Measurements from ENCODE around the gene FAM193B. TPM values are rescaled to one million over a fixed set of nuclear protein-coding genes. Genes with fewer than 3 reads are reported as not detected.

Gene FAM193B
- total RNA-seq, 1 experiment from 2014 or later = 72.9 TPM

DNA sequence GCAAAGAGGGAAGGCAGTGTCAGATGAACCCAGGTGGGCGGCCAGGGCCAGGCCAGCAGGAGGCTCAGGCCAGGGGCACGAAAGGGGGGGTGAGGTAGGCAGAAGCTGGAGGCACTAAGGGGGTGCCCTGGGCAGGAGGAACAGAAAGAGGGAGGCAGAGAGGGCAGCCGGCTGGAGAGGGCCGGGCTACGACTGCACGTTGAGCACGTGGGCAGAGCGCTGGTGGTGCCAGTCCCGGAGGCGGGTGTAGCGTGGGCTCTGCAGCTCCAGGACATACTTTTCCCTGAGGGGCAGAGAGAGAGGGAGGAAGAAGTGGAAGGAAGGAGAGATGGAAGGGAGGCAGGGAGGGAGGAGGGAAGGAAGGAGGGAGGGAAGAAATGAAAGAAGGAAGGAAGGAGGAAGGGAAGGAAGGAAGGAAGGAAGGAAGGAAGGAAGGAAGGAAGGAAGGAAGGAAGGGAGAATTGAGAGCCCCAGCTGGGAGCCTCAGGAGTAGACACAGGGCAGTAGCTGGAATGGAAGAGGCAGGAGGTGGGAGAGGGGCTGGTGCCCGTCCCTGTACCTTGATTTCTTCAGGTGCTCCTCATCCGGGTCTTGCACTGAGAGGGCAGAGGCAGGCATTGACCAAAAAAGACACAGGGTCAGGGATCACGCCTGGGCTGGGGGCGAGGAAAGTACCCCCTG is 63.9 kb downstream of the FAM193B start:
- Histone ChIP-seq H3K36me3 (ENCODE audit: control insufficient read depth, insufficient read depth, low read length) (peaks cover 2% of the 10 kb centered on the region), H3K4me1 (peaks cover 13% of the 10 kb centered on the region), H3K9me3 (no peaks in the 10 kb centered on the region), H3K27me3 (replicated peaks; ENCODE audit: control insufficient read depth, insufficient read depth, low read length) (no peaks in the 10 kb centered on the region), H3K4me3 (ENCODE audit: low read depth, low read length) (no peak overlapping the region)
- Mint-ChIP-seq H3K27me3 (ENCODE audit: insufficient read depth, unreplicated experiment) (no peaks in the 10 kb centered on the region), H3K4me1 (ENCODE audit: low read depth, unreplicated experiment) (no peaks in the 10 kb centered on the region), H3K36me3 (ENCODE audit: insufficient read depth, unreplicated experiment) (peaks cover 30% of the 10 kb centered on the region), H3K27ac (ENCODE audit: unreplicated experiment) (no peak overlapping the region), H3K9me3 (ENCODE audit: unreplicated experiment) (no peaks in the 10 kb centered on the region), H3K4me3 (ENCODE audit: unreplicated experiment) (no peak overlapping the region)
- ChIA-PET POLR2A (no interaction called here), CTCF (interaction anchor here (1.3 kb wide), 1 partner anchor 33 kb away, joined by 4 read pairs; no protein-coding TSS in a partner anchor)
- no peak for DNase-seq
- intact Hi-C loops (cut with micrococcal nuclease; ENCODE audit: unreplicated experiment) = no loop called here
- no TSS peak for BruUV-seq (replicated peaks)
- TF ChIP-seq, protein P1, sequence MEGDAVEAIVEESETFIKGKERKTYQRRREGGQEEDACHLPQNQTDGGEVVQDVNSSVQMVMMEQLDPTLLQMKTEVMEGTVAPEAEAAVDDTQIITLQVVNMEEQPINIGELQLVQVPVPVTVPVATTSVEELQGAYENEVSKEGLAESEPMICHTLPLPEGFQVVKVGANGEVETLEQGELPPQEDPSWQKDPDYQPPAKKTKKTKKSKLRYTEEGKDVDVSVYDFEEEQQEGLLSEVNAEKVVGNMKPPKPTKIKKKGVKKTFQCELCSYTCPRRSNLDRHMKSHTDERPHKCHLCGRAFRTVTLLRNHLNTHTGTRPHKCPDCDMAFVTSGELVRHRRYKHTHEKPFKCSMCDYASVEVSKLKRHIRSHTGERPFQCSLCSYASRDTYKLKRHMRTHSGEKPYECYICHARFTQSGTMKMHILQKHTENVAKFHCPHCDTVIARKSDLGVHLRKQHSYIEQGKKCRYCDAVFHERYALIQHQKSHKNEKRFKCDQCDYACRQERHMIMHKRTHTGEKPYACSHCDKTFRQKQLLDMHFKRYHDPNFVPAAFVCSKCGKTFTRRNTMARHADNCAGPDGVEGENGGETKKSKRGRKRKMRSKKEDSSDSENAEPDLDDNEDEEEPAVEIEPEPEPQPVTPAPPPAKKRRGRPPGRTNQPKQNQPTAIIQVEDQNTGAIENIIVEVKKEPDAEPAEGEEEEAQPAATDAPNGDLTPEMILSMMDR (IDR thresholded peaks at IDR 0.05; ENCODE audit: insufficient read depth in 1 of 2, low read depth in 1 of 2, low read length in 1 of 2, severe bottlenecking in 1 of 2, unreplicated experiment in 1 of 2) = no peak

DNA sequence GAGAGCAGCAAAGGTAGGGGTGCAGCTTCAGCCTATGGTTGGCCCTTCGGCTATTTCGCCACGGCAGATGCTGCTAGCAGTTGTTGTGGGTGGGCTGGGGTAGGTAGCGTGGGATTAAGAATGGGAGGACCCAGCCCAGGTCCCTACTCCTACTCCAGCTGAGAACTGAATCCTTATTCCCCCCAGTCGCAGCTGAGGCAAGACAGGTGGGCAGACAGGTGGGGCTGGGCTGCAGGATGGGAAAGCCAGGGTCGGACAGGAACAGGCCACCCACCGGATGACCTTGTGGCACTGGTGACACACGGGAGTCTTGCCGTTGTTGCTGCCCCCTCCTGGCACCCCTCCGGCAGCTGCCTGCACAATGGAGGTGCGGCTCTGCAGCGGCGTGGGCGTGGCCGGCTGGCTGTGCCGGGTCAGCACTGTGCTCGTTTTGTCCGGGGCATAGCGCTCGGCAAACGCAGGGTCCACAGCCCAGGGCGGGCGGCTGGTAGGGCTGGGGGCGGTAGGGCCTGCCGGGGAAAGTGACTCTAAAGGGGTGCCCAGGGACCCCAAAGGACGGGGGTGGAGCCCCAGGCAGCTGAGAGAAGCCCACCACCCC is 65.1 kb downstream of the FAM193B start:
- no peaks in the 10 kb centered on the region for H3K9me3 ChIP-seq
- H3K4me3 Mint-ChIP-seq (ENCODE audit: unreplicated experiment) = no peak overlapping the region
- H3K27me3 Mint-ChIP-seq (ENCODE audit: insufficient read depth, unreplicated experiment) = no peaks in the 10 kb centered on the region
- H3K9me3 Mint-ChIP-seq (ENCODE audit: unreplicated experiment) = no peaks in the 10 kb centered on the region
- TF ChIP-seq, protein P1 (IDR thresholded peaks at IDR 0.05; ENCODE audit: insufficient read depth in 1 of 2, low read depth in 1 of 2, low read length in 1 of 2, severe bottlenecking in 1 of 2, unreplicated experiment in 1 of 2) = no peak
- intact Hi-C loops (cut with micrococcal nuclease; ENCODE audit: unreplicated experiment) = no loop called here
- peak in 1 of 2 experiments; percentile 37 for DNase-seq
- H3K4me1 ChIP-seq = 0 out of 2 replicates have a peak, but pooled peaks cover 4% of the 10 kb centered on the region
- peaks cover 2% of the 10 kb centered on the region for H3K36me3 ChIP-seq (ENCODE audit: control insufficient read depth, insufficient read depth, low read length)
- no peak overlapping the region for H3K4me3 ChIP-seq (ENCODE audit: low read depth, low read length)
- H3K36me3 Mint-ChIP-seq (ENCODE audit: insufficient read depth, unreplicated experiment) = peaks cover 42% of the 10 kb centered on the region
- peaks cover 6% of the 10 kb centered on the region for H3K4me1 Mint-ChIP-seq (ENCODE audit: low read depth, unreplicated experiment)
- H3K27me3 ChIP-seq (replicated peaks; ENCODE audit: control insufficient read depth, insufficient read depth, low read length) = no peaks in the 10 kb centered on the region
- POLR2A ChIA-PET = no interaction called here
- CTCF ChIA-PET = no interaction called here
- H3K27ac Mint-ChIP-seq (ENCODE audit: unreplicated experiment) = no peak overlapping the region
- BruUV-seq (replicated peaks) = no TSS peak

DNA sequence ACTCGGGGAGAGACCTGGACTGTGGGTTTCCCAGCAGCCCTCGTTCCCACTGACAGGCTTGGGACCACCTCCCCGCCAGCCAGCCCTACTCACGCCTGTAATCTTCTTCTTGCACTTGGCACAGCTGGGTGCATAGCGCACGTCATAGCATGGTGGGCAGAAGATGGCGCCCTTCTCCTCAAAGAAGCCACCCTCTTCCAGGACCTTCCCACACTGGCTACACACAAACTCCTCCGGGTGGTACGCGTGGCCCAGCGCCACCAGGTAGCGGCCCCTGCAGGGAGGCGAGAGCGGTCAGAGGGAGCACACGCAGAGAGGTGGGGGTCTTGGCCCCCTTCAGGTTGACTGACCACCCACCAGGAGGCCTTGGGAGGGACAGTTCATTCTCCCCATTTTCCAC is 66.4 kb downstream of the FAM193B start:
- no peak overlapping the region for H3K4me3 ChIP-seq (ENCODE audit: low read depth, low read length)
- H3K4me1 ChIP-seq = 0 out of 2 replicates have a peak, but pooled peaks cover 4% of the 10 kb centered on the region
- no TSS peak for BruUV-seq (replicated peaks)
- DNase-seq = no peak
- peaks cover 2% of the 10 kb centered on the region for H3K36me3 ChIP-seq (ENCODE audit: control insufficient read depth, insufficient read depth, low read length)
- TF ChIP-seq, protein P1 (IDR thresholded peaks at IDR 0.05; ENCODE audit: insufficient read depth in 1 of 2, low read depth in 1 of 2, low read length in 1 of 2, severe bottlenecking in 1 of 2, unreplicated experiment in 1 of 2) = peak; percentile 5 to 20
- Mint-ChIP-seq H3K27me3 (ENCODE audit: insufficient read depth, unreplicated experiment) (no peaks in the 10 kb centered on the region), H3K4me1 (ENCODE audit: low read depth, unreplicated experiment) (peaks cover 6% of the 10 kb centered on the region), H3K4me3 (ENCODE audit: unreplicated experiment) (no peak overlapping the region), H3K36me3 (ENCODE audit: insufficient read depth, unreplicated experiment) (peaks cover 45% of the 10 kb centered on the region), H3K9me3 (ENCODE audit: unreplicated experiment) (no peaks in the 10 kb centered on the region), H3K27ac (ENCODE audit: unreplicated experiment) (no peak overlapping the region)
- ChIA-PET CTCF (no interaction called here), POLR2A (interaction anchor here (0.6 kb wide), 1 partner anchor 10 kb away, joined by 3 read pairs; the partner anchor contains the start of gene PDLIM7)
- H3K27me3 ChIP-seq (replicated peaks; ENCODE audit: control insufficient read depth, insufficient read depth, low read length) = no peaks in the 10 kb centered on the region
- H3K9me3 ChIP-seq = no peaks in the 10 kb centered on the region
- intact Hi-C loops (cut with micrococcal nuclease; ENCODE audit: unreplicated experiment) = loop anchor here (1.0 kb wide), 1 partner anchor 13 kb away; no protein-coding TSS in a partner anchor

Measured in Caco-2 (cell line).